HG03342 (cell line): ENCODE measurements around the gene NPTXR.
"Not testable (repeated sequence)": the region's sequence is repeated elsewhere in the genome, so short reads cannot be mapped to it uniquely, and the experiment has no call there.

Source experiments
- ATAC-seq: cut with Tn5 transposase; IDR thresholded peaks from one replicate; pipeline ENCODE4 v1.9.1; 2021; ENCODE audit warnings: mild to moderate bottlenecking, moderate library complexity; ENCODE audit not compliant: unreplicated experiment

Gene NPTXR

DNA sequence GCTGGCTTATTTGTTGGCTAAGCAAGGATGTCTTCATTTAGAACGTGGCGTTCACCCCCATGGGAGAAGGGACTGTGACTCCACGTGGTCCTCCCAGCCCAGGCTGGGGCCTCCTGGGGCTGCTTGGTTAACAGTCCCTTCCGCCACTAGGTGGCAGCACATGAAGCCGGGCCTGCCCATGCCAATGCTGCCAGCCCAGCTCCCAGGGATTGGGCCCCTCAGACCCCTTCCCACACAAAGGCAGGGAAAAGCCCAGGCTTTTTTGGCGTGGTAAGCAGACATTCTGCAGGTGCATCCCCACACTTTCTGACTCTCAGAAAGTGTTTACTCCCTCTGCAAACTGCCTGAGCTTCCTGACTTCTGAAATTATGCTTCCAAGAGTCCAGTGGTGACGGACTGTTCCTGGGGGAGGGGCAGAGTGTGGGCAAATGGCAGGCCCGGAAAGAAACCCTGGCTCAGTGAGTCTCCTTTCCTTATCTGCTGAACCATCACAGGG lies 25.1 kb upstream of the NPTXR start:
- ATAC-seq: no peak

DNA sequence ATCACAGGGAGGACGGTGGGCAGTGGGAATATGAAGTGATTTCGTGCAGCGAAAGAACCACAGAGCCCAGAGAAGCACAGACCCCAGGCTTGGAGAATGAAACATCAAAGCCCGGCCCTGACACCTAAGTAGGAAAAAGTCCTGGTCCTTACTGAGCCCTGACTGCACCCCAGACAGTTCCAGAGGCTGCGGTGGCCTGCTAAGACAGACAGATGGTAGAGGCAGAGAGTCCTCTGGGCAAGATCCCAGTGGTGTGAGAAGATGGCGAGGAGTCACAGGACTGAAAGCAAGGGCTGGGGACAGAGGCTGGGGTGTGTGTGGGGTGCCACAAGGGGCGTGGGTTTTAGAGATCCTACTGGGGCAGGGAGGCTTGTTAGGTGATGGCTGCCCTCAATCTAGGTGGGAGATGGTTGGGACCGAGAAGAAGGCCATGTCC lies 24.5 kb upstream of the NPTXR start:
- no peak for ATAC-seq

DNA sequence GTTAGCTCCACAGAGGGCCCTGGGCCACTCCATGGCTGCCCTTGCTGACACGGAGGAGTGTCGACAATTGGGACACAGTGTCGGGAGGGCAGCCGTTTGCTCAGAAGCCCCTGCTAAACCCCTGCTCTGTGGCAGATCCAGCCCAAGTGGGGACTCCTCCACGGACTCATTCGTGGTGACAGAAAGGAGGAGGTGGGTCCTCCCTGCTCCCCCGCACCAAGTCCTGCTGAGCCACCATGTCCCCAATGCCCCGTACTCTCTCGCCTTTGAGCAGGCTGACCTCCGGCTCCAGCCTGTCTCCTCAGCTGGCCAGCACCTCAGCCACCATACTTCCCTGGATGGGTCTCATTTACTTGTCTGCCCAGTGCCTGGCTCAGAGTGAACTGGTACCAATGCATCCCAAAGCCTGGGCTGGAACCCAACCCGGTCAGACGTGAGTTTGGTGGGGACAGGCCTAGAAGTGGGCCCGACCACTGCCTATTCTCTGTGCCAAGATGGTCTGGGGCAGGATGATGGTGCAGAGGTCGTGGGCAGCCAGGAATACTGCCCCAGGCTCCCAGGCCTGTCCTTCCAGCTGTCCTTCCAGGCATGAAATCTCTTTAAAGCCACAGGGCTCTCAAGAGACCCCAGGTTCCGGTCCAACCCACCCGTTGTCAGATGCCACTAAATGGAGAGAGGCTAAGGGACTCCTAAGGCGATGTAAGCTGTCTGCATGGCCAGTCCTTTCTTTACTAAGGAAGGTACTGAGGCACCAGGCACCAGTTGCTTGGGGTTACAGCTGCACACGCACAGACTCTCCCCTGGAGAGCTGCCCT lies 23.9 kb upstream of the NPTXR start:
- no peak for ATAC-seq

DNA sequence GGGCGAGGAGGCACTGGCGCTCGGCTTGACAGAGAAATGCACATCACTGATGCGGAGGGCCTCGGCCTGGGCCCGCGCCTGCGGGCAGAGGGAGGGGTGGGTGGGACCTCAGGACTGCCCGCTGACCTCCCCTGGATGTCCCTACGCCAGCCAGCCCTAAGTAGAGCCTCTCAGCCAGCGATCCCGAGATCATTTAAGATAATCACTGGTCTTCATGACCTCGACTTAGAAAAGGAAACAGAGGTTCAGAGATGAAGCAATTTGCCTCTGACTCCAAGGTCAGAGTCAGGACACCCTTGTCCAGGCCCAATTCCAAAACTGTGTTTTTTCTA lies 23.3 kb upstream of the NPTXR start:
- no peak for ATAC-seq

DNA sequence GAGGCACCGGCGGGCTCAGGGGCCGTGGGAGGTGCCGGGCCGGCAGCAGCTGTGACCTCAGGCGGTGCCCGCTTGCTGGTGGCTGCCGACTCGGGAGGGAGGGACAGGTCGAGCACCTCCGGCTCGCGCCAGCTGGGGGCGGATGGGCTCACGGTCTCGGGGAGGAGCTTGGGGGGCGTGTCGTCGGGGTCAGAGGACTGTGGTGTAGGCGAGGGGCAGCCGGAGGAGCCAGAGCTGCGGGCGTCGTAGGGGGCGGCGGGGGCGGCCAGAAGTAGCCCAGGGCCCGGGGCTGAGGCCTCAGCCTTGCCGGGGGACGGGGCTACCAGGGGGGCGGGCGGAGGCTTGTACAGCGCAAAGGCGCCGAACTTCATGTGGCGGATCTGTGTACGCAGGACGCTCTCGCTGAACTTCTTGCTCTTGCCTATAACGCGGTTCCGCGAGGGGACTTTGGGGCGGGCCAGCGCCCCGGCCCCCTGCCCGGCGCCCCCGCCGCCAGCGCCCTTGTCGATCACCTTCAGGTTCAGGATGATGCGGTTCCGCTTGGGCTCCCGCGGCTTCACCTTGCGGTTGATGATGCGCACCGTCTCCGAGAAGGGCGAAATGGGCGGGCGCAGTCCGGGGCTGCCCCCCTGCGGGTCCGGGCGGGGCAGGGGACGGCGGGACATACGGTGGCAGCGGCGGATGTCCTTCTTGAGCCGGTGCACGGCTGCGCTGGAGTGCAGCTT lies 22.7 kb upstream of the NPTXR start:
- ATAC-seq: no peak

DNA sequence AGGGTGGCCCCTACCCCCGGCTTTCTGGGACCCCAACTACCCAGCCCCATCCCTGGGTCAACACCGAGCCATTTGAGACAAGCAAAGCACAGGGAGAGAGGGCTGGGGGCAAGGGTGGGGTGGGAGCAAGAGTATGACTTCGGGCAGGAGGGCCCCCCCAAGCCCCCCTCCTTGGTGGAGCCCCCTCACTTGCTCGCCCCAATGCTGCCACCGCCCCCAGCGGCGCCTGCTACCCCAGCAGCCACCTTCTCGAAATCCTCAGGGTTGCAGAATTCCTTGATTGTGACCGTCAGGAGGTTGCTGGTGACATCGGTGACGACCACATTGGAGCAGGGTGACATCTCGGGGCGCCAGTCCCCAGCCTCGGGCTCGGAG lies 22.2 kb upstream of the NPTXR start:
- no peak for ATAC-seq

DNA sequence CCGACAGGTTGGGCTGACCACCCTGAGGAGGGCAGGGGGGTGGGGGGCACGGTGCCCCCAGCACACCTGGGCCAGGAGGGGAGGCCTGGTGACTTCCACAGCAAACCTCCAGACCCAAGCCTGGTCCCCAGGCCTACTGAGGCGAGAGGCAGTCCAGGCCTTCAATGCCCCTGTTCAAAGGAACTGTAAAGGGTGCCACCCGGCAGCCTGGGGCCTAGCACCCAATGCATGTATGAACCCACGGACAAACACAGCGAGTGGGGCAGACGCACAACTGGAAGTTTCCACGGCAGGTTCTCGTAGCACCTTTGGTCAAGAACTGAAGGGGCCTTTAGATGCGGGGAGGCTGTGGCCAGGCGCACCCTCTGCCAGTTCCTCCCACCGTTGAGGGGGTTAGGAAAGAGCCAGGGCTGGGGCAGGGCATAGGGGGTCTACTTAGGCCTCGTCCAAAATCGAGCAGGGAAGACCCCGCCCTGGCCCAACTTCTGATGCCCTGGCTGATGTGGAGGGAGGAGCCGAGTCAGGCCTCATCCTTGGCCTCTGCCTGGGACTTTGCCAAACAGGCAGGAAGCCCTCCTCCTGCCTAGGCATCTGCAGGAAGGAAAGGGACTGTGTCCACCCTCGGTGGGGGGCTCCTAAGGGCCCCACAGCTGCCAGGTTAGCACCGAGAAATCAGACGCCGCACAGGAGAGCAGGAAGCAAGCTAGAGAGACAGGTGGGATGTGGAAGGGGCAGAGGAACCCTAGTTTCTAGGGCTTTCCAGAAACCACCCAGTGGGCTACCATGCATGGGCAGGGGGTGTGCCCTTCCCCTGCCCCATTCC lies 21.6 kb upstream of the NPTXR start:
- ATAC-seq: no peak

DNA sequence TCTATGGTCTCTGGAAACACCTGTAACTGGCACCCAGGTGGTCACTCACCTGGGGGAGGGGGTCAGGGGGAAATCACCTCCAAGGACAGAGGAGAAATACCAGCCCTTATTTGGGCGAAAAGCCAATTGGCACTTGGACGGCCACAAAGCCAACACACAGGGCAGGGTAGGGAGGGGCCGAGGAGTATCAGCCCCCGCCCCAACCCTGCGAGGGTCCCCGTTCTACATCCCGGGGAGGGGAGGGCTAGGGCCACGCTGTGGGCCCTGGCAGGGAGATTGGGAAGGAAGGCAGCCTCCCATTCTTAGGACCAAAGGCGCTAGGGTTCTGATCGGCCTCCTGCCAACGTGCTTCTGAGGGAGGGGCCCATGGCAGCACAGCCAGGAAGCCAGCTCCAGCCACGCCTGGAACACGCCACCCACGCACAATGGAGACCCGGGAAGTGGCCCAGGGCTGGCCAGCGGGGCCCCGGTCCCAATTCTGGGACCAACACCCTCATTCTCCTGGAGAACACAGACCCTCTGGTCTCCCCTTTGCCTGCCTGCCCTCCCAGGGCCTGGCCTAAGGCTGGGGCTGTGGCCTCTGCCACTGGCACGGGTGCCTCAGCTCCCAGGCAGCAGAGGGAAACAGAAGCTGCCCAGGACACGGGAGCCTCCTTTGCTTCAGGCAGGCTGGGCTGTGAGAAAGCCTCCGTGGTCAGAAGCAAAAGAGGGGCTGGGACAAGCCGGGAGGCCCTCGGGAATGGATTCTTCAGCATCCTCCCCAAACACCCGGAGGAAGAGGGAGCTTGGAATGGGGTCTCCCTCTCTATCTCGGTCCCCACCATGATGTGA lies 20.7 kb upstream of the NPTXR start:
- ATAC-seq: no peak

DNA sequence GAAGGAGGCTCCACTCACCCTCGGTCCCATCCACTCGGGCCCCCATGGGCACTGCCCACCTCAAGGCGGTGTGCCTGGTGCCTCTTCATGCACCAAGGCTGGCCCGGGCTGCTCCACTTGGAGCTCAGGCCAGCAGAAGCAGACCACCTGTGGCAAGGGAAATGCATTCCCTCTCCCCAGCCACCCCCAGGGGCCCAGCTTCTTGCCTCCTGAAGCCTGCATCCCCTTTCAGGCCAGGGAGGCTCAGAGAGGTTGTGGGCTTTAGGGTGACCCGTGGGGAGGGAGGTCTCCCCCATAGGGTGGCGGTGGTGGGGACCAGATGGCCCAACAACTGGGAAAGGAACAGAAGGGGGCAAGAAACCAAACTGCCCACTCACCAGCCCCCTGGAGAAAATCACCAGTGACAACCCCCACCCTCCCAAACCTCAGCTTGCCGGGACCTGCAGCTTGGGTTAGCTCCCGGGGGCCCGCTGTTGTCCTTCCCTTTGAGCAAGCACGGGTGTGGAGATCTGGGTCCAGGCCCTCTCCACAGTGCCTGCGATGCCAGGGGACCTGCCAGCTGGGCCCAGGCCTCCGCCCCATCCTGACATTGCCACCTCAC lies 19.8 kb upstream of the NPTXR start:
- ATAC-seq: no peak

DNA sequence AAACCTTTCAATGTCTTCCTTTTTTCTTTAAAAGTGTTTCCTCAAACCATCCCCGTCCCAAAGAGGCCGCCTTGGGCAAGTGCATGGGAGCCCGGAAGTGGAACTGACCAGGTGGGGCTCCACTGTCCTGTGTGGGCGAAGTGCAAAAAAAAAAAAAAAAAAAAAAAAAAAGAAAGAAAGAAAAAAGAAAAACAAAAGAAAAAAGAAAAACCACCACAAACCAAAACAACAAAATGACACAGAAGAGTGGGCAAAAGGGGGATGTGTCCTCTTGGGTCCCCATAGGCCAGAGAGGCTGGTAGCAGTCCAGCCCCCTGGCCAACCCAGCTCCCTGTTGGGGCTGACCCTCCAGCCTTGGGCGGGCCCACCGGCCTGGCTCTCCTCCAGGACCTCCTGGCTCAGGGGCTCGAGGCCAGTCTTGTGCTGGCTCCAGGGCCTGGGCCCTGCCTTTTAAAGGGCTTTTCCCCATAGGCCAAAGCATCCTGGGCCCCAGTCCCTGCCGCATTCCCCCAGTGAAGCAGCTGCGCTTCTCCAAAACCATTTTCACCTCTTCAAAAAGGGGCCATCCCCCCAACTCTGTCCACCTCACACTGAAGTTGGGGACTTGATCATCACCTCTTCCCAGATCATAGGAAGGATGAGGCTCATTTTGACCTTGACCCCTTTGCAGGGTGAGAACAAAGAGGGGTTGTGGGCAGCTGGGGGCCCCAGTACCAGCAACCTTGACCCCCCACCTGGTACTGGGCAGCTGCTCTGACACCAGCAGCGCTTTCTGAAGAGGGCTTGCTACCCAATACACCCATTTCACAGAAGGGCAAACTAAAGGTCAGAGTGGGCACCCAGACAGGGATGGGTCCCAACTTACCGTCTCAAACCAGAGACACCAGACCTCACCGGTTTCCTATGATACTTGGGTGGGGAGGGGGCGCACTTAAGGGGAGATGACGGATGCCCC lies 18.8 kb upstream of the NPTXR start:
- no peak for ATAC-seq

DNA sequence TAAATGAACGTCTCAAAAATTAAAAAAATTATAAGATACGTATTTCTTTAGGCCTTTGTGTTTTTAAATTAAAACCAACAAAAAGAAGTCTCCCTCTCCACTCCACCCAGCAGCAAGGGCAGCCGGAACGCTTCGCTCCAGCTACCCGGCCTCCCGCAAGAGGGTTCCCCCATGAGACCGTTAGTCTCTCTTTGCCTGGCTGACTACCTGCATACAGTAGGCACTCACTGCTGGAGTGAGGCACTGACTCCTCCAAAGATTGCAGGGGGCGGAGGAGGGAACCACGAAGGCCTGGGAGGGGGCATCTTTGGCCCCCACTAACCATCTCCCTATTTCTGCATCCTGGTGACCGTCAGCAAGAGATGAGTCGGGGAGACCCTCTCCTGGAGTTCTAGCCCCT lies 18.1 kb upstream of the NPTXR start:
- no peak for ATAC-seq

DNA sequence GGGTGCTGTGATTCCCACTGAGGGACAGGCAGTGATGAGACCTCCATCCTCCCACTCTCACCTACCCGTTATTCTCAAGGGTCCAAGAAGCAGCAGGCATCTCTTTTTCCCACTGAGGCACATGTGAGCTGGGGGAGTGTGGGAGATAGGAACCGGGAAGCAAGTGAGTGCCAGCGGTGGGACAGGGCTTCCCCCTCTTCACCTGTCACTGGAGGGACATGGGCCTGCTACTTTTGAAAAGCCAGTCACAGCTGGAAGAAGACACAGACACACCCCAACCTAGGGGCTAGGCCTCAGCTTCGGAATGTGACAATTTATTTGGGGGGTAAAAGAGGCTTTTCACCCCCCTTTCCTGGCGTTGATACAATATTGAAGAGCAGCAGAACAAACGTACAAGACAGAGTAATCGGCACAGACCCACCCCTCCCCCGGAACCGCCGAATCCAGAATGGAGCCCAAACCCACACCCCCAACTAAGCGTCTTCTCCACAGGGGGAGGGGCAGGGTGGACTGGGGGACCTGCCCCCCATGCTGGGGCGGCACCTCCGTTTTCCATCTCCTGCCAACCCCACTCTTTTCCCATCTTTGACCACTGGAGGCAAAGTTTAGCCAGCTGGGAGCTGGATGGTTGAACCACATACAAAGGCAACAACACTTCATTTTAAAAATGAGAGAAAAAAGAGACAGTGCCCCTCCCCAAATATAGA lies 17.5 kb upstream of the NPTXR start:
- ATAC-seq: no peak

DNA sequence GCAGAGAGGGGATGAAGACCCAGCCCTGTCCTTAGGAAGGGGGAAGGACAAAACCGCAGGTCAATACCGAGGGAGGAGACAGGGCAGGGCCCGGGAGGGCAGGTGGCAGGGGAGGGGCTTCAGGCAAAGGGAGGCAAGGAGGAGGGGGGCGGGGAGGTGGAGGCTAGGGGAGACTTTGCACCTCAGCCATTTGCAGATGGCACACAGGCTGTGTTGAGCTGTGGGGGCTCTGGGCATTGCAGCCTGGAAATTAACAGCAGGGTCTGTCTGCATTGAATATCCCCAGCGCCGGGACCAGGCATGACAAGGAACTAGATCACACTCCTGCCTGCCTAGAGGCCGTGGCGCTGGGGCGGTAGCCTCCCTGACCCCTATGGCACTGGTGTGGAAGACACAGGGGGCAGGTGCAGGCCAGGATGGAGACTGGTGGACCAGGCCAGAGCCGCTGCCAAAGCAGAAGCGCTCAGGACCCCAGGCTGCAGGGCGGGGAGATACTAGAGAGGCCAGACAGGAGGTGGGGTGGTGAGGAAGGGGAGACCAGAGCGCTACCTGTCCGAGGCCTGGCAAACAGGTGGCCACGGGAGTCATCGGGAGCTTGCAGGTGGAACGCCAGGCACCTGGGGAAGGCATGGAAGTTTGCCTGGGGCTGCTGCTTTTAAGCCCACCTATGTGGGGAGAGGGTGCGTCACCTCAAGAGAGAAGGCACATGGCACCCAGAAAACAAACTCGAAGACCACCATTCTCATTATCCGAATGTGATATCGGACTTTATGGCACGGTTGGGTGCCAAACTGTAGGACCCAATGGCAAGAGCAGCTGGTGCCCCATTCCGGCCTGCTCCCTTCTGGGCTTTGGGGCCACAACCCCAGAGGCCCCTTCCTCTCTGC lies 16.7 kb upstream of the NPTXR start:
- ATAC-seq: no peak

DNA sequence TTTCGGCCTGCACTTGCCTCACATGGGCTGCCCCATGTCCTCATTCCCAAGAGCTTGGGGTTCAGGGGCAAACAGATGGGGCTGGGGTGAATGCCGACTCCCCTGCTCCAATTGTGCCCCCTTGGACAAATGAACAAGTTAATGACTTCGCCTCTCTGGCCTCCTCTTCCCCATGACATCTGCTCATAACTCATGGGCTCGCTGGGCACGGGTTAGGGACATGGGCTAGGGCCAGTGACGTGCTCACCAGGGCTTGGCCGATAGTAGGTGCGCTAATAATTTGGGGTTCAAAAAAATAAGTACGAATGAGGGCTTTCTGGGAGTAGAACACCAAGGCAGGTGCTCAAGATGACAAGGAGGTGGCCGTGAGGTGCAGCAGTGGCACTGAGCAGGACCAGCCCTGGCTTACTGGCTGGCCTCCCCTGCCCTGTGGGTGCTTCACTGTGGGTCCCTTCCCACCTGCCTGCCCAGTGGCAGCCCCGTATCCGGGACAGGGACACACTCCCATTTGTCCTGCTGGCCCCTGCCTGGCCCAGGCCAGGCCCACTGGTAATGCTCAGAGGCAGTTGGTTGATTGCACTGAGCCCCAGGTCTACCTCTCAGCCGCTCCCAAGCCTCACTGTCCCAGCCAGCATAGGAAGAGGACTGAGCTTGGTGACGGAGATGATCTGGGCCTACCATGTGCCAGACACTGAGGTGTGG lies 15.9 kb upstream of the NPTXR start:
- no peak for ATAC-seq

DNA sequence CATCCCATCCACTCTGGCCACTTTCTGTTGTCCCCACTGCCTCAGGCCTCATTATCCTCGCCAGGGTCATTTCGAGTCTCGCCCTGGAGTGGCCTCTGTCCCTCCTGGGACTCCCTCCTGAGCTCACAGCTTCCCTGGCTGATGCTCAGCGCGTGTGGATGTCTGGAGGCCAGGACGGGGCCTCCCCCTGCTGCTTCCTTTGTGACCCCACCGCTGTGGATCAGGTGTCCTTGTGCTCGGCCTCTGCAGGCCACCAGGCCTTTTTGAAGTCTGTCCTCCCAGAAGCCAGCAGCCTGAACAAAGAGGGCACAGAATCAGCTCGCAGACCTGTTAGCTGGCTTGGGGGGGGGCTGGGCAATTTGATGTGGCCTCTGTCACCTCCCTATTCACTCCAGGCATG lies 14.7 kb upstream of the NPTXR start:
- ATAC-seq: no peak

DNA sequence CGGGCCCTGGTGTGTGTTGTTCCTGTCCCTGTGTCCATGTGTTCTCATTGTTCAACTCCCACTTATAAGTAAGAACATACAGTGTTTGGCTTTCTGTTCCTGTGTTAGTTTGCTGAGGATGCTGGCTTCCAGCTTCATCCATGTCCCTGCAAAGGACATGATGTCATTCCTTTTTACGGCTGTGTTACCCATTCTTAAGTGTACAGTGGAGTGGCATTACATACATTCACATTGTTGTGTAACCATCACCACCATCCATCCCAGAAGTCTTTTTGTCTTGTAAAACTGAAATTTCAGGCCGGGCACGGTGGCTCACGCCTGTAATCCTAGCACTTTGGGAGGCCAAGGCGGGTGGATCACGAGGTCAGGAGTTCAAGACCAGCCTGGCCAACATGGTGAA lies 10.6 kb upstream of the NPTXR start:
- not testable (repeated sequence) for ATAC-seq

DNA sequence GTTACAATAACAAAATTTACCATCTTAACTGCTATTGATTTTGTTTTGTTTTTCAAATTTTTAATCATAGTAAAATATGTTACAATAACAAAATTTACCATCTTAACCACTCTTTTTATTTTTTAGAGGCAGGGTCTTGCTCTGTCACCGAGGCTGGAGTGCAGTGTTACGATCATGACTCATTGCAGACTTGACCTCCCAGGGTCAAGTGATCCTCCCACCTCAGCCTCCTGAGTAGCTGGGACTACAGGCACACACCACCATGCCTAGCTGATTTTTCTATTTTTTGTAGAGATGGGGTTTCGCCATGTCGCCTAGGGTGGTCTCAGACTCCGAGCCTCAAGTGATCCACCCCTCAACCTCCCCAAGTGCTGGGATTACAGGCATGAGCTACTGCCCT lies 10.1 kb upstream of the NPTXR start:
- not testable (repeated sequence) for ATAC-seq
